GM19240 (cell line): Measurements from ENCODE around the gene ZBTB44.

Experiments used
- DNase-seq: peaks from one replicate; pipeline ENCODE4 v3.0.0; 2011; ENCODE audit warnings: low spot score; ENCODE audit not compliant: insufficient read length

Gene ZBTB44

DNA sequence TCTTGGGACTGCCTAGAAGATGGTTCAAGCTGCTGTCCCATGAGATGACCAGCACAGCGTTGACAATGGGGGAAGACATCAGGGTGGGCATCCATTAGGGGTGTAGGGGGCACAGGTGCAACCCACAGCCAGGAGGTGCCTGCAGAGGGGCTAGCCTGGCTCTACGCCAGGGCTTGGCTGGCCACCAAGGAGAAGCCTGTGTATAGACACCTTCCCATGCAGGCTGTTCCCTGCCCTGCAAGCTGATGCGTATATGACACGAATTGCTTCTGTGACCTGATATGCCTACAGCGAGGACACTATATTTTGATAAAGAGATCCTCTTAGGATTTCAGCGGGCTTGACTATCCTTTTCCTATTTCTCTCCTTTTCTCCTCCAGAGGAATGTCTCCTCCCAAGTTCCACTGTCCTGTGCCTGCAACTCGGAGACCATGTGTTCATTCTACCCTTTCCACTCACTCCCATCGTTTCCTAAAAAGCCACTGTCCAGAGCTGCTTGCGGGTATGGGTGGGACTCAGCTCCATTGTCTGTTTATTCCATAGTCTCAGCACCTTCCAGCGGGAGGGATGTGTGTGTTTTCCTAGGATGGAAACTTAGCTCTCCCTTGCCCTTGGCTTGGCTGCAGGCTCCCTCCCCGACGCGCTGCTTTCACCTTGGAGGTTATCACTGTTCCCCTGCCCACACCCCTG is 99.0 kb downstream of the ZBTB44 start:
- no peak for DNase-seq

DNA sequence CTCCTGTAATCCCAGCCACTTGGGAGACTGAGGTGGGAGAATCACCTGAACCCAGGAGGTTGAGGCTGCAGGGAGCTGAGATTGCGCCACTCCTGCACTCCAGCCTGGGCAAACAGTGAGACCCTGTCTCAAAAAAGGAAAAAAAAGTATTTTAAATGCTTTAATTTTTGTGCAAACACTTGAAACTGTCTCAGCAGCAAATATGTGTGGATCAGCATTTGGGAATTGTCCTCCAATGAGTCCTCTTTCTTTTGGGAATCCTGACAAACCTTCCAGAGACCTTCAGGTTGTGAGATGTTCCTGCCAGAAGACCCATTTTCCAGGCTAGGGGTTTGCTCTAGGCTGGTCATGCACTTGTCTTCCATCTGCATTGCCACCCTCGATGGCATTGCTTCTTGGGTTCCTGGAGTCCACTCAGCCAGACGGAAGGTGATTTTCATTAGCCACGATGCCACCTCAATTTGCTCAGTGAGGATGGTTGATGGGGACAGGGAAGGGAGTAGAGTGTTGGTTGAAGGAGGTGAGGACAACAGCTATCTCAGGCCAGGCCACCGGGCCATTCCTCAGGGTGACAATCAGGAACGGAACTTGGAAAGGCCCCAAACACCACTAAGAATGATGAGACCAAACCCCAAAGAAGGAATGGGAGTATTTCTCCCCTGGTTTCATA is 99.7 kb downstream of the ZBTB44 start:
- DNase-seq: no peak

DNA sequence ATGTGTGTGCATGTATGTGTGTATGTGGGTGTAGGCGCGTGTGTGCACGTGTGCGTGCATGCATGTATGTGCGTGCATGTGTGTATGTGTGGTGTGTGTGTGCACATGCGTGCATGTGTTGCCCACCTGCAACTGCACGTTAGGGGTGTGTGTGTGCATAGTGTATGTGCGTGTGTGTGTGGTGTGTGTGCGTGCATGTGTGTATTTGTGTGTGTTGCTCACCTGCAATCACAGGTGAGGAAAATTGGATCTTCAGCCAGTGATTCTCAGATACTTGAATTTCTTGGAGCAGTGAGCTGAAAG is 100.8 kb downstream of the ZBTB44 start:
- no peak for DNase-seq

DNA sequence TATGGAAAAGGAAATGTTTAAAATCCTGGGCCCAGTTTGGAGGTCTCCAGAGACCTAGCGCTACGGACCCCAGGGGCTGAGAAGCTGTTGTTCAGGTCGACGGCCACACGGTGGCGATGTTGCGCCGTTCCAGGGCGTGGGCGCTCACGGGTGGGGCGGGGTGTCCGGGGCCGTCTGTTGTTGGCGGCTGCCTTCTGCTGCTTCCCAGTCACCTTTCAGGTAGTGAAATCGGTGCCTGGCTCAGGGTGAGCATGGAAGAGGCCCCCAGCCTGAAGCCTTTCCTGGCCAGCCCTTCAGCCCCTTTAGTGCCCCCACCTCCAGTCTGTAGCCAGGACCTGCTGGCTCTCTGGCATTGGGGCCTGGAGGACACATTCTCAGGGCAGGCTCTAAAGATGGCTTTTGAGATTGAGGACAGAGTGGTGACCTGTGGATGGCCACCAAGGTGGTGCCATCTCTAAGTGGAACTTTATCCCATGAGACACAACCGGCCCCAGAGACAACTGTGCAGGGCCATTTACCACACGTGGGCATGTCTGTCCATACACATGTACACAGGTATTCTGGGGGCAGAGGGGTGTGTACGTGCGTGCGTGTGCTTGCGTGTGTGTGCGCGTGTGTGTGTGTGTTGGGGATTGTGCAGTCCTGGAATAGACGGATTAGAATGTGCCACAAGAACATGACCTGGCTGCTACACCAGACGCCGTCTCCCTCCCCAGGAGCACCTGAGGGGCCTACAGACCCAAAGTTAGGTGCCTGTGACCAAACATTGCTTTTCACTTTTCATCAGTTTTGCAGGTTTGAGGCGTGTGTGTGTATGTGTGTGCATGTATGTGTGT is 101.4 kb downstream of the ZBTB44 start:
- peak; percentile 74 for DNase-seq

DNA sequence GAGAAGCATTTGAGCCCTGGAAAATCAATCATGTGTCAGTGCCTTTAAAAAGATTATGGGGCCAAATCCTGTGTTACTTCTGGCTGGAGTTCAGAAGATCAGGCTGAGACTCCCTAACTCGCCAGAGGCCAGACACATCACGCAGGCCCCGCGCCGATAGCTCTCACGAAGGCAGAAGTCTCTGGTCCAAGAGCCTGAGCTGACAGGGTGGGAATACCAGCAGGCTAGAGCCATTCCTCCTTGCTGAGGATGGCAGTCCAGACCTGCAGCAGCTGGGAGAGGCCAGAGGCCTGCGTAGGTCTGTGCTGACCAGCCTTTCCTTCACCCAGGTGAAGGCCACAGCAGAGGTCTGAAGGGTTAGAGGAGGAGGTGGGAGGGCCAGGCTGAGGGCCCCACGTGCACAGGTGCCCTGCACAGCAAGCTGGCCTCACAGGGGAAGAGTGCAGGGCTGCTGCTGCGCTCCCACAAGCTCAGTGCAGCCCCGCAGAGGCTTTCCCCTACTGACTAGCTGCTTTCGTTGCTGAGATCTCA is 102.2 kb downstream of the ZBTB44 start:
- DNase-seq: no peak

DNA sequence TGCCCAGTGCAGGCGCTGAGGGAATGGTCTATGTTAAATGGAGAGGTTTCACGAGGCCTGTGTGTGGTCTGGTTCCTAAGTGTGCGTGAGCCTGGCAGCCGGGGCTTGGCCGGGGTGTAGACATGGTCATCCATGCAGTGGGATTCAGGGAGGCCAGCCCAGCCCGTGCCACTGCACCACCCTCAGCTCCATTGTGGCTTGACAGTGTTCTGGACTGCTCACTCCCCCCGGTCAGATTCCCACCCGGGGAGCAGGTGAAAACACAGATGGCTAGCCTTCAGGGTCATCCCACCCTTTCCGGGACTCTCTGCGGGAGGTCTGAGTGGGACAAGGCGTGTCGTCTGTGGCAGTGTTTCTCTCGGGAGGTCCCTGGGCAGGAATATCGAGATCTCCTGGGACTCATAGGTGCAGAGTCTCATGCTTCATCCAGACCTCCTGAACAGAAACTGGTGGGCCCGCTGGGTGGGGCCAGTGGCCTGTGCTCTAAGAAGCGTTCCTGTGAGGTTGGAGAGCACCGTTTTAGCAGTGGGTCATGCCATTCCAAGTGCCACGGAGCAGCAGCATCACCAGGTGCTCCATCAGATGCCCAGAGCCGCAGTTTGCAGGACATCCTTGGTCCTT is 102.8 kb downstream of the ZBTB44 start:
- DNase-seq: no peak

DNA sequence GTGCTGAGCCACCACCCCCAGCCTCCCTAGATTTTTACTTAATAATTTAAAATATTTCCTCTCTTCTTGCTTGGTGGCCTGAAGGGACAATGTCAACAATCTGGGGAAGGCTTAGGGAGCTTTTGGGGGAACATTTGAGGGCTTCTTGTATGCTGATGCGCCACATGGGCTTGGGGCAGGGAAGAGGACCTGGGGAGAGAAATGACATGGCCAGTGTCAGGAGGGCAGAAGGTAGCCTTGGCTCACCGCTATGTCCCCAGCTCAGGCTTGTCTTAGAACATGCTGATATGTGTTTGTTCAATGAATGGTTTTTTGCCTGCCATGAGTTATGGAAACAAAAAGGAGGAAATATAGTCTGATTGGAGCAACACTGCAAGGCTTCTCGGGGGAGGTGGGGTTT is 103.6 kb downstream of the ZBTB44 start:
- no peak for DNase-seq

DNA sequence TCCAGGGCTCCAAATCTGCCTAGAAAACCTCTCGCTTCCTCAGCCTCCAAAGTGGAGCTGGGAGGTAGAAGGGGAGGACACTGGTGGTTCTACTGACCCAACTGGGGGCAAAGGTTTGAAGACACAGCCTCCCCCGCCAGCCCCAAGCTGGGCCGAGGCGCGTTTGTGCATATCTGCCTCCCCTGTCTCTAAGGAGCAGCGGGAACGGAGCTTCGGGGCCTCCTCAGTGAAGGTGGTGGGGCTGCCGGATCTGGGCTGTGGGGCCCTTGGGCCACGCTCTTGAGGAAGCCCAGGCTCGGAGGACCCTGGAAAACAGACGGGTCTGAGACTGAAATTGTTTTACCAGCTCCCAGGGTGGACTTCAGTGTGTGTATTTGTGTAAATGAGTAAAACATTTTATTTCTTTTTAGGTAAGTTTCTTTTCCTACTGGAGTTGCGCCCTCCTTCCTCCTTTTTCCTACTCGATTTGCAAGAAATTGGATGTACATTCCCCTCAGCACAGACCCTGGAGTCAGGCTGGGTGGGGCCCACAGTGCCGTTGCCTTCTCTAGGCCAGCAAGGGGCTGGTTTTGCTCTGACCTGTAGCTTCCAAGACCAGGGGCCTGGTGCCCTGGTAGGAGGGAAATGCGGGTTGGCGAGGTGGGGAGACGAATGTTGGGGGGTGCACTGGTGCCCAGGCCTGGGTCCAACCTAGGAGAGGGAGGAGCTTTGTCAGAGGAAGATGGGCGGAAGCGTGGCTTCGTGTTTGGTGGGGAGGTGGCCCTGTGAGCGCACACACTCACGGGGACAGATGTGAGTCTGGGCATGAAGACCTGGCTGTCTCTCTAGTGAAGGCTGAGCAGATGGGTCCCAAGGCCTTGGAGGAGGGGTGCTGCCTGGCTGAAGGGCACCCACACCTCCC is 104.5 kb downstream of the ZBTB44 start:
- DNase-seq: no peak

DNA sequence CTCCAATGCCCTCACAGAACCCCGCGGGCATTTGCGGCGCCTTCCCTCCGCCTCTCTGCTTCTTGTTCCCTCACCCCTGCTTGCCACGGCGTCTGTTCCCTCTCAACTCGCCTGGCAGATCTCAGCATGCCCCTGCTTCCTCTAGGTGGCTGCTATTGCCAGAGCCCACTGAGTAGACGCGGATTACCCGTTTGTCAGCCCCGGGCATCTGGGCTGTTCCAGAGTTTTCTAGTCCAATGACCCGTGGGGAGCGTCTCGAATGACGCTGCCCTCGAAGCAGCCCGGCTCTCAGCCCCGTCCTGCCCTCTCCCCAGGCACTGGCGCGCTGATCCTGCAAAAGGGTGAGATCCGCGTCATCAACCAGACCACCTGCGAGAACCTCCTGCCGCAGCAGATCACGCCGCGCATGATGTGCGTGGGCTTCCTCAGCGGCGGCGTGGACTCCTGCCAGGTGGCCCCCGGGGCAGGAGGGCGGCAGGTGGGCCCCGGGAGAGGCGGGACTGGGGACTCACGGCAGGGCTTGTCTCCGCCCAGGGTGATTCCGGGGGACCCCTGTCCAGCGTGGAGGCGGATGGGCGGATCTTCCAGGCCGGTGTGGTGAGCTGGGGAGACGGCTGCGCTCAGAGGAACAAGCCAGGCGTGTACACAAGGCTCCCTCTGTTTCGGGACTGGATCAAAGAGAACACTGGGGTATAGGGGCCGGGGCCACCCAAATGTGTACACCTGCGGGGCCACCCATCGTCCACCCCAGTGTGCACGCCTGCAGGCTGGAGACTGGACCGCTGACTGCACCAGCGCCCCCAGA is 105.4 kb downstream of the ZBTB44 start:
- no peak for DNase-seq

DNA sequence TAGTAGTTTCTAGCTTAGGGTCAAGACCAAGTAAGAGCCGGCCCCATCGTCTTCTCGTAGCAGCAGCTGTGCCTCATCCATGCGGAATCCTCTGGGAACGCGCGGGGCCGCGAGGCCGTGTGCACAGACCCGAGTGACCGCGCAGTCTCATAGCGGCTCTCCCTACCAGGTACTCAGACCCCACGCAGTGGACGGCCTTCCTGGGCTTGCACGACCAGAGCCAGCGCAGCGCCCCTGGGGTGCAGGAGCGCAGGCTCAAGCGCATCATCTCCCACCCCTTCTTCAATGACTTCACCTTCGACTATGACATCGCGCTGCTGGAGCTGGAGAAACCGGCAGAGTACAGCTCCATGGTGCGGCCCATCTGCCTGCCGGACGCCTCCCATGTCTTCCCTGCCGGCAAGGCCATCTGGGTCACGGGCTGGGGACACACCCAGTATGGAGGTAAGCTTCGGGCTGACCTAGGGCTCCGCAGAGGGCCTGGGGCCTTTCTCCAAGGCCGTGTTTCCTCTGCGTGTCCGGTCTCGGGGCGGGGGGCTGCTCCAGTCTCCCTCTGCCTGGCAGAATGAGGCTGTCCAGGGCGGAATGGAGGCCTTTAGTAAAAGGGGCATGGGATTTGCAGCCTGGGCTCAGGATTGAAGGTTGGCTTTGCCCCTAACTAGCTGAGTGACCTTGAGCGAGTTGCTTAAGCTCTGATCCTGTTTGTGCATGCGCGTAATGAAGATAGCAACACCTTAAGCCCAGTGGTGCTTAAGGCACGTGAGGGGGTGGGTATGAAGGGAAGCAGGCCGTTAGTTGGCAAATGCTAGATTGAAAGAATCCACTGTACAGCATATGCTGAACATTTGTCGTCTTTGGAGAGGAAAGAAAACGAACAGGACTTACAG is 106.2 kb downstream of the ZBTB44 start:
- no peak for DNase-seq

DNA sequence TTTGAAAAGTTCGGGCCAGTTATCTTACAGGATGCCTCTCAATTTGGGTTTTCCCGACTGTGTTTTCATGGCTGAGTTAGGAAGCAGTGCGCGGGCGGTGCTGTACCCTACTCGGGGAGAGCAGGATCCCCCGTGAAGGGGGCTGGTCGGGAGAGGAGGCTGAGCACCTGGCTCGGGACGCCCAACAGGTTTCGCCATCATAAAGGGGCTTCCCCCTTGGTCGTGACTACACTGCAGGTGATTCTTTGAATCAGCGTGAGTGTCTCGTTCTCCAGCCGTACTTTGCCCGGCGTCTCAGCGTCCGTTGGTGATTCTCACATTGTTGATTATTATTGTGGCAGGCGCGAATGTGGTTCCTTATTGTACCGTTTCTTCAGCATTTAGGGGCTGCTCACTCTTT is 108.6 kb downstream of the ZBTB44 start:
- DNase-seq: no peak

DNA sequence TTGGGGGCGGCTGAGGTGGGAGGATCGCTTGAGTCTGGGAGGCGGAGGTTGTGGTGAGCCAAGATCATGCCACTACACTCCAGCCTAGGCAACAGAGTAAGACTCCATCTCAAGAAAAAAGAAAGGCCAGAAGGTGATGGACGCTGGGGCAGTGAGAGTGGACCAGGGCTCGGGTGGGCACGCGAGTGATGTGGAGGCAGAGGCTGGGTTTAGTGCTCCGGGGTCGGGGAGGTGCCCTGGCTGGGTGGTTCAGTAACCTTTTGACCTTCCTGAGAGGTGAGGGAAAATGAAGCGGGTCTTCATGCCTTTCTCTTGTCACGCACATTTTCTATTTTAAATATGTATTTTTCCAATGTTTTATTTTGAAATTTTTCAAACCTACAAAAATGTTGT is 110.0 kb downstream of the ZBTB44 start:
- DNase-seq: no peak

DNA sequence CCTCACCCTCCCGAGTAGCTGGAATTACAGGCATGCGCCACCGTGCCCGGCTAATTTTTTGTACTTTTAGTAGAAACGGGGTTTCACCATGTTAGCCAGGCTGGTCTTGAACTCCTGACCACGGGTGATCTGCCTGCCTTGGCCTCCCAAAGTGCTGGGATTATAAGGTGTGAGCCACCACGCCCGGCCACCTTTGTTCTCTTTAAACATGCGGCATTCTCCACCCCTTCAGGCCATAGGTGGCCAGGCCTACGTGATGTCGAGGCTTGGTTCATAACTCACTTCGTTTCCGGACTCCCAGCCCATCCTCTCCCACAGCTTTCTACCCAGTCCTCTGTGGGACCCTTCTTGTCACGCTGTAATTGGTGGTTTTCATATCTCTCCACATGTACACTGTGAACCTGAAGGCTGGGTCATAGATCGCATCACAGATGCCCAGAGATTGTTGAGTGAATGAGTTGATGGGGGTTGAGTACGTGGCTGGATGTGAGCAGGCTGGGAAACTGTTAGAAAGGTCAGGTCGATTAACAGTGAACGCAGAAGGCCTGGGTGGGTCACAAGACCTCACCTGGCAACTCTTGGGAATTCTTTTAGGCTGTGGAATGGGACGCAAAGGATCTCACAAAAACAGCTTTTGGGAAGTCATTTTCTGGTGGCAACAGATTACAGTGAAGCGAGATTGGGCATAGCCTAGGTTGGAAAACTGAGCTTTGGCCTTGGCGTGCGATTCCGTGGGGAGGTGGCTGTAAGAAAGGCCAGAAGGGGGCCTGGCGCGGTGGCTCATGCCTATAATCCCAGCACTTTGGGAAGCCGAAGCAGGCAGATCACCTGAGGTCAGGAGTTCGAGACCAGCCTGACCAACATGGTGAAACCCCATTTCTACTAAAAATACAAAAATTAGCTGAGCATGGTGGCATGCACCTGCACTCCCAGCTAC is 110.7 kb downstream of the ZBTB44 start:
- DNase-seq: no peak

DNA sequence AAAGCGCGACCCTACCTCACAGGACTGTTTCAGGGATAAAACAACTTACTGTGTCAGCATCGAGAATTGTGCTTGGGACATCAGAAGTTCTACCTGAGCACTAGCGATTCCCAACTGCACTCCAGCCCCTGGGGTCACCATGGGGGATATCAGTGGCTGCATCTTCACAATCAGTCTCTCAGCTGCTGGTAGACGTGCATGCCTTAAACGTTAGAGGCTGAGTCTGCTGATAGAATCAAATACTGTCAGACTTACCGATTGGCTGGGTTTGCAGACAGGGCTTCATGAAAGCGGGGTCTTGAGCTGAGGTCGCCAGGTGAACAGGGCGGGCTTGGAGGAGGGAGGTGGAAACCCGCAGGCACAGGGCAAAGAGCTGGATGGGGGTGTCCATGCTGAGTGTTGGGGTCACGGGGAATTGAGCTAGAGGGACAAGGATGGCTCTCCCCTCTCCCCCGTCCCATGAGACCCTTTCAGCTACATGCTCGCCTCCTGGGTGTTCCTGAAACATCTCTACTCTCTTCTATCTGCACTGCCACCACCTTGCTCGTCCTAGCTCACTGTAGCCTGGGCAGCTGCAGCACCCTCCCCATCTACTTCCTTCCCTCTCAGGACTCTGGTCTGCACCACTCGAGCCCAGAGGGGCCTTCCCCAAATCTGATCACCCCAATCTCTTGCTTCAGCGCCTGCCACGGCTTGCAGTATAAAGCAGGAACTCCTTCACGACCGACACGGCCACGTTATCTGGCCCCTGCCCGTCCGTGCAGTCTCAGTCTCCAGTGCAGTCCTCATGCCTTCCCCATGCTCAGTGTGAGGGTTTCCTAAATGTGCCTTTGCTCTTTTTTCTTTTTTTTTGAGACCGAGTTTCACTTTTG is 111.7 kb downstream of the ZBTB44 start:
- no peak for DNase-seq

DNA sequence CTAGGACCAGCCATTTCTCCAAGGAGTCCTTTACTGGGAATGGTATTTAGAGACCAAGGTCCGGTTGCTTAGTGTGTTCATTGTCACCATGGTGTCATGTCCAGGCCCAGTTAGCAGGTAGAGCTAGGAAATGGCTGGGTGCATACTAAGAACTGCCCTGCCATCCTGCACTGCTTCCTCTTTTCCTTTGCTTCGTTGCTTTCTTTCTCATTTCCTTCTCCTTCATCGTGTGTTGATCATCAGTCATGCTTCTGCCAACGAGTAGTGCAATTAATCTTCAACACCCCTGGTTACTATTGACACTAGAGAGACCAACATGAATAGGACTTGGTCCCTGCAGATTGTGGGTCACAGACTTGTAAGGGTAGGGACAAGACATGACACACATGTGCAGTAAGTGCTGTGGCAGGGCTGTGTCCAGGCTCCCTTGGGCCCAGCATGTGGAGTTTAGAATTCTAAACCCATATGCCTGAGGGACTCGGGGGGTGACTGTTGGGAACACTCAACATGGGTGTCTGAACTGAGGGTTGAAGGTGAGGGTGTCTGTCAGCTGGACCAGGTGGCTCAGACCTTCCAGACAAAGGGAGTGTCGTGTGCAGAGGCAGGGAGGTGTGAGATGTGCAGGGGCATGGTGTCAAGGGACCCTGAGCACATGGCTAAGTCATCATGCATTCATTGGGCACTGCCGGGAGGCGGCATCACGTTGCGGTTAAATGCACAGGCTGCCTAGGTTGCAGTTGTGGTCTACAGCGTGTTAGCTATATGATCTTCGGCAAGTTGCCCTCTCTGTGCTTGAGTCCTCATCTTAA is 112.5 kb downstream of the ZBTB44 start:
- DNase-seq: no peak

DNA sequence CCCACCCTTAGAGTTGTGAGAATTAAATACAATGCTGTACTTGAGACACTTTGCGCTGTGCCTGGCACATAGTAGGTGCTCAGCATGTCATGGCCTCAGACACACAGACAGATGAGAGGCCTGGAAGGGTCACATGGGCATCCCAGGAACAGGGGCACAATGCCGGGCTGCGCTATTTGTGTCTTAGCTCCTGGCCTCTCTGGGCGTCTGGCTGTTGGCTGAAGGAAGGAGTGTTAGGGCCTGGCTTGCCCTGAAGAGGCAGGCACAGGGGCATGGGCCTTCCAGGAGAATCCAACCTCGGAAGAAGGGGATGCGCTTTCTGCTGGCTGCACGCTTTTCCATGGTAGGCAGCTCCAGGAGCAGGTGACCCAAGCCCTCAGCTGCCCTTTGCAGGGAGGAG is 113.7 kb downstream of the ZBTB44 start:
- no peak for DNase-seq
